CD4-positive, alpha-beta T cell (primary cell): ENCODE results near the gene REPS2. TPM values are rescaled to one million over a fixed set of nuclear protein-coding genes. Genes with fewer than 3 reads are reported as not detected.

Experiments used
- ATAC-seq: fragments of 200-7000 bp; cut with Tn5 transposase; one replicate; pipeline ENCODE4 v1.10.0; 2022; ENCODE audit warnings: mild to moderate bottlenecking; ENCODE audit not compliant: poor library complexity
- CTCF ChIA-PET: fragments of 350-600 bp; sonication (Branson Sonifier 250); formaldehyde crosslinking; loops from one replicate; lab custom pipeline; 2021; ENCODE audit warnings: antibody characterized with exemption, inconsistent platforms; lab: Charles Lee
- POLR2A ChIA-PET: fragments of 350-600 bp; sonication (Branson Sonifier 250); formaldehyde crosslinking; loops from one replicate; lab custom pipeline; 2021; ENCODE audit warnings: antibody characterized with exemption, inconsistent platforms; lab: Charles Lee
- DNase-seq, 14 experiments: peaks; one replicate each; pipeline ENCODE4 v3.0.0-alpha.2; 2013 to 2020; ENCODE audit warnings: mixed read lengths in 2 of 14
- H3K27ac ChIP-seq, 2 donors: one replicate each; pipeline versions ENCODE4 v1.5.1 to v1.7.0; 2013; ENCODE audit warnings: low read length in 2 of 2, low read depth in 1 of 2, mild to moderate bottlenecking in 1 of 2
- H3K27me3 ChIP-seq, 2 experiments: 1 replicate in 1 of 2; 2 replicates in 1 of 2; pipeline versions ENCODE4 v1.6.1 to v1.7.0; 2013; ENCODE audit warnings: low read length in 2 of 2, control low read depth in 1 of 2, mild to moderate bottlenecking in 1 of 2, moderate library complexity in 1 of 2; ENCODE audit not compliant: insufficient read depth in 2 of 2, control insufficient read depth in 1 of 2
- H3K36me3 ChIP-seq: one replicate; pipeline ENCODE4 v1.6.1; 2013; ENCODE audit warnings: low read length, control low read depth; ENCODE audit not compliant: insufficient read depth
- H3K4me1 ChIP-seq: one replicate; pipeline ENCODE4 v1.6.1; 2013; ENCODE audit warnings: low read length, control low read depth; ENCODE audit not compliant: insufficient read depth
- H3K4me3 ChIP-seq: one replicate; pipeline ENCODE4 v1.5.1; 2013; ENCODE audit warnings: mild to moderate bottlenecking, low read length, moderate library complexity
- H3K9me3 ChIP-seq, 2 experiments: 1 replicate in 1 of 2; 2 replicates in 1 of 2; pipeline versions ENCODE4 v1.6.1 to v1.7.0; 2013; ENCODE audit warnings: low read length in 2 of 2, mild to moderate bottlenecking in 2 of 2, control low read depth in 1 of 2, moderate library complexity in 1 of 2; ENCODE audit not compliant: control insufficient read depth in 1 of 2, insufficient read depth in 1 of 2
- H3K27ac Mint-ChIP-seq: one replicate; pipeline ENCODE4 v1.8.0; 2020; ENCODE audit warnings: mixed read lengths
- H3K27me3 Mint-ChIP-seq: one replicate; pipeline ENCODE4 v1.8.0; 2021; ENCODE audit warnings: mixed read lengths
- H3K36me3 Mint-ChIP-seq: one replicate; pipeline ENCODE4 v1.8.0; 2021; ENCODE audit warnings: low read depth, mixed read lengths
- H3K4me1 Mint-ChIP-seq: one replicate; pipeline ENCODE4 v1.8.0; 2021; ENCODE audit warnings: low read depth, mixed read lengths
- H3K4me3 Mint-ChIP-seq: one replicate; pipeline ENCODE4 v1.8.0; 2020; ENCODE audit warnings: mild to moderate bottlenecking, mixed read lengths
- H3K9me3 Mint-ChIP-seq: one replicate; pipeline ENCODE4 v1.8.0; 2020; ENCODE audit warnings: mixed read lengths
- intact Hi-C, 2 experiments: fragments of 100-400 bp; cut with DNase I in 1 of 2; cut with micrococcal nuclease in 1 of 2; formaldehyde crosslinking; loops; one replicate each; pipeline versions ENCODE4 v1.15.1 to v1.9.0; 2023 to 2025; cut with DNase I, micrococcal nuclease
- total RNA-seq, 174 experiments: library from RNA in 2 of 174; stranded (reverse) in 2 of 174; gene quantifications; one replicate each; pipeline ENCODE4 v1.2.3 and lab custom pipeline; 2021 to 2026
- TF ChIP-seq, protein P1 (sequence below): fragments of 200-600 bp; IDR thresholded peaks from one replicate; pipeline ENCODE4 v1.8.0; 2022; ENCODE audit warnings: antibody characterized with exemption, mild to moderate bottlenecking

Gene REPS2
- total RNA-seq, 2 experiments from 2014 or later: 0.53 to 0.60 TPM

DNA sequence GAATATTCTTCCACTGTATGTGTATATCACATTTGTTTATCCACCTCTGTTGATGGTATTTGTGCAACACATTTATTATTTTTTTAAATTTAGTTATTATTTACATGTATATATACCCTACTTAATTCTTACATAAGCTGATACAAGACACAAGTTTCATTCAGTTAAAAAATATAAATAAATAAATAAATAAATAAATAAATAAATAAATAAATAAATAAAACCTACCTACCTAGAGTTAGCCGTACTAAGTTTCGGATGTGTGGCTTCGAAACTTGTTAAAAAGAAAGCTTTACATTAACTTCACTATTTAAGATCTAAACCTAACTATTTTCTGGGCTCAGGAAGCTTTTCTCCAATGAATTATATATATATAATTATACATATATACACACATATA, 23.3 kb upstream of the REPS2 start:
- Mint-ChIP-seq H3K9me3 (no peaks in the 10 kb centered on the region), H3K4me1 (no peaks in the 10 kb centered on the region), H3K27me3 (peaks cover 5% of the 10 kb centered on the region), H3K27ac (no peak overlapping the region), H3K4me3 (no peak overlapping the region), H3K36me3 (no peaks in the 10 kb centered on the region)
- intact Hi-C loops: no loop called here
- Histone ChIP-seq H3K36me3 (no peaks in the 10 kb centered on the region), H3K9me3 (no peaks in the 10 kb centered on the region), H3K27me3 (no peaks in the 10 kb centered on the region), H3K4me1 (no peaks in the 10 kb centered on the region), H3K27ac (no peak overlapping the region), H3K4me3 (no peak overlapping the region)
- TF ChIP-seq, protein P1, sequence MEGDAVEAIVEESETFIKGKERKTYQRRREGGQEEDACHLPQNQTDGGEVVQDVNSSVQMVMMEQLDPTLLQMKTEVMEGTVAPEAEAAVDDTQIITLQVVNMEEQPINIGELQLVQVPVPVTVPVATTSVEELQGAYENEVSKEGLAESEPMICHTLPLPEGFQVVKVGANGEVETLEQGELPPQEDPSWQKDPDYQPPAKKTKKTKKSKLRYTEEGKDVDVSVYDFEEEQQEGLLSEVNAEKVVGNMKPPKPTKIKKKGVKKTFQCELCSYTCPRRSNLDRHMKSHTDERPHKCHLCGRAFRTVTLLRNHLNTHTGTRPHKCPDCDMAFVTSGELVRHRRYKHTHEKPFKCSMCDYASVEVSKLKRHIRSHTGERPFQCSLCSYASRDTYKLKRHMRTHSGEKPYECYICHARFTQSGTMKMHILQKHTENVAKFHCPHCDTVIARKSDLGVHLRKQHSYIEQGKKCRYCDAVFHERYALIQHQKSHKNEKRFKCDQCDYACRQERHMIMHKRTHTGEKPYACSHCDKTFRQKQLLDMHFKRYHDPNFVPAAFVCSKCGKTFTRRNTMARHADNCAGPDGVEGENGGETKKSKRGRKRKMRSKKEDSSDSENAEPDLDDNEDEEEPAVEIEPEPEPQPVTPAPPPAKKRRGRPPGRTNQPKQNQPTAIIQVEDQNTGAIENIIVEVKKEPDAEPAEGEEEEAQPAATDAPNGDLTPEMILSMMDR: no peak
- ATAC-seq (no peak), DNase-seq (no peak)
- ChIA-PET CTCF (no interaction called here), POLR2A (no interaction called here)

- POLR2A ChIA-PET: no interaction called here
- TF ChIP-seq, protein P1: no peak
- Mint-ChIP-seq H3K9me3 (no peaks in the 10 kb centered on the region), H3K27me3 (peaks cover 5% of the 10 kb centered on the region), H3K27ac (no peak overlapping the region), H3K4me3 (no peak overlapping the region), H3K36me3 (no peaks in the 10 kb centered on the region), H3K4me1 (no peaks in the 10 kb centered on the region)
- Histone ChIP-seq H3K27ac (no peak overlapping the region), H3K27me3 (no peaks in the 10 kb centered on the region), H3K9me3 (no peaks in the 10 kb centered on the region), H3K4me1 (no peaks in the 10 kb centered on the region), H3K4me3 (no peak overlapping the region), H3K36me3 (no peaks in the 10 kb centered on the region)
- CTCF ChIA-PET: no interaction called here
- intact Hi-C loops: no loop called here
- DNase-seq (no peak), ATAC-seq (no peak)
These were observed 21.6 kb upstream of the REPS2 start for GRCh38 chrX:16924631-16925480.

GRCh38 chrX:16930392-16930791, 16.1 kb upstream of the REPS2 start:
- Histone ChIP-seq H3K27me3 (peaks cover 0 to 5% of the 10 kb centered on the region in 2 experiments), H3K27ac (no peak overlapping the region), H3K4me3 (no peak overlapping the region), H3K4me1 (no peaks in the 10 kb centered on the region), H3K36me3 (no peaks in the 10 kb centered on the region), H3K9me3 (no peaks in the 10 kb centered on the region)
- TF ChIP-seq, protein P1: no peak
- no peak for ATAC-seq
- Mint-ChIP-seq H3K9me3 (no peaks in the 10 kb centered on the region), H3K4me1 (no peaks in the 10 kb centered on the region), H3K27ac (no peak overlapping the region), H3K27me3 (no peaks in the 10 kb centered on the region), H3K4me3 (no peak overlapping the region), H3K36me3 (no peaks in the 10 kb centered on the region)
- intact Hi-C loops: no loop called here
- CTCF ChIA-PET: no interaction called here
- POLR2A ChIA-PET: no interaction called here
- no peak for DNase-seq
